Activated CD4-positive, alpha-beta T cell treated with anti-CD3 and anti-CD28 coated beads, Interleukin-2, amount 50 U/mL, for 1 hour (primary cell): ENCODE data around the gene COX4I1.
A peak's percentile ranks its signal among the peaks of the same experiment; 100 is the strongest.

Source experiments
- DNase-seq: peaks from one replicate; pipeline ENCODE4 v3.0.0-alpha.2; 2020

COX4I1 gene

GRCh38 chr16:85799497-85800320, at the start of gene COX4I1, which contains the start of gene EMC8:
Gene COX4I1, plus strand, starts transcription at chr16:85799695. Its CDS starts 1,511 bp downstream, at chr16:85801206.
Gene EMC8, minus strand, starts transcription at chr16:85799544. Its CDS starts 249 bp downstream, at chr16:85799295.
- DNase-seq: peak; percentile 92

GRCh38 chr16:85749771-85750145, 49.7 kb upstream of the COX4I1 start:
- DNase-seq: no peak

DNA sequence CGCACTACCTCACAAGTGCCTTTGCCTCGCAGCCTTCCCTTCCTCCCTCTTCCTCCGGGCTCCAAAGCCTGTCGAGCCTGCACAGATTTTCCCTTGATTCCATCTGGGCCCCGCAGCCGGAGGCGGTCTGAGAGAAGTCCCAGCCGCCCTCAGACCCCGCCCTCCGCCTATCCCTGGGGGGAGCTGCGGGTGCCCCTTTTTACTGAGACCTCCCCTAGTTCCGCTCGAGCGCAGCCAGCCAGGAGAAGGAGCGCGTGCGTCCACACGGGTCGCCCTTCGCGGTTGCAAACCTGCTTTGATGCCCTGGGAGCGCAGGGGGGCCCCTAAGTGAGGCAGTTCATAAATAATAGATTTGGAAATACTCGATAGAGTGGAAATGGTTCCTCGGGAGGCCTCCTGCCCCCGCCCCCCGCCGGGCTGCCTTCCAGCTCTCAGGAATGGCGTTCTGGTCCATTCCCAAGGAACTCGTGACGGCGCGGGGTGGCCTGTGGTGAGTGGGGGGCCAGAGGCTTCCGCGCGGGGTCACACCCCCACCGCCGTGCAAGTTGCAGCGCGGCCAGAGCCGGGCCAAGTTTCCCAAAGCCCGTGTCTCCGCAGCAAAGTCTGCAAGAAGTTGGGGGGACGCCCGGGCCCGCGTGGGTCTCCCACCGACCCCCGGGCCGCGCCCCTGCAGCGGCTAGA, 49.2 kb upstream of the COX4I1 start:
- peak; percentile 9 for DNase-seq

DNA sequence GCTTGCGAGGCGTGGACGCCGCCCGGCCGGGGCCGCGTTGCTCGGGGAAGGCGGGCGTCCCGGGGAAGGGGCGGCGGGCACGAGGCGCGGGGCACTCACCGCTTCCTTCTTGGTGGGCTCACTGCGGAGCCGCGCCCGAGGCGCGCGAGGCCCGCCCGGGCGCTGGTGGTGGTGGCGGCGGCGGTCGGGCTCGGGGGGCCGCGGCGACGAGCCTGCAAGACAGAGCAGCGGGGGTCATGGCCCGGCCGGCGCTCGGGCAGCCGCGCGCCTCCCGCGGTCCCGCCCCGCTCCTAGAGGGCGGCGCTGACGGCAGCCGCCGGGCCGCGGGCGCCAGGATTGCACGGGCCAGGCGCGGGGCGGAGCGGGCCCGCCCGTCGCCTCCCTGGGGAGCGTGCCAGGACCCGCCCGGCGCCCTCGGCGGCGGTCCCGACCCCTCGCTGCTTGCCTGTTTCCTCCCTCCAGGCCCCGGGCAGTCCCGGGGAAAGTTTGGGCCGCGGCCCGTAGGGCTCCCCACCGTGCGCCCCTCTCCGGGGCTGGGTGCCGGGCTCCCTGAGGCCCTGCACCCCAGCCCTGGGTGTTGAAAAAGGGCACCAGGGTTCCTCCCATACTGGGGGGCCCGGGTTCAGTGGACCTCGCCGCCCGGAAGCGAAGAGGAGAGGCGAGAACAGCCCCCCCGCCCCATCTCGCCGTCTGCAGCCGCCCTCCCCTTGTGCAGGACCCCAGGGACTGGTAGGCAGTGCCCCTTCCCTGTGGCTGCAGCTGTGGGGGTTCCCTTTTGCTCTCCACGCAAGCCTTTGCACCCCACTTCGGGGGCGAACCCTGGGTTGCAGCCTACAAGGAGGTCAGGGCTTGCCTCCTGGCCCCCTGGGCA, 48.4 kb upstream of the COX4I1 start, which contains the start of gene C16orf74:
C16orf74 (minus strand) TSS at position 270 of the 871 bp plus-strand sequence. CDS start 15,879 bp downstream, outside the sequence.
- no peak for DNase-seq

GRCh38 chr16:85751698-85752501, 47.6 kb upstream of the COX4I1 start:
- no peak for DNase-seq

DNA sequence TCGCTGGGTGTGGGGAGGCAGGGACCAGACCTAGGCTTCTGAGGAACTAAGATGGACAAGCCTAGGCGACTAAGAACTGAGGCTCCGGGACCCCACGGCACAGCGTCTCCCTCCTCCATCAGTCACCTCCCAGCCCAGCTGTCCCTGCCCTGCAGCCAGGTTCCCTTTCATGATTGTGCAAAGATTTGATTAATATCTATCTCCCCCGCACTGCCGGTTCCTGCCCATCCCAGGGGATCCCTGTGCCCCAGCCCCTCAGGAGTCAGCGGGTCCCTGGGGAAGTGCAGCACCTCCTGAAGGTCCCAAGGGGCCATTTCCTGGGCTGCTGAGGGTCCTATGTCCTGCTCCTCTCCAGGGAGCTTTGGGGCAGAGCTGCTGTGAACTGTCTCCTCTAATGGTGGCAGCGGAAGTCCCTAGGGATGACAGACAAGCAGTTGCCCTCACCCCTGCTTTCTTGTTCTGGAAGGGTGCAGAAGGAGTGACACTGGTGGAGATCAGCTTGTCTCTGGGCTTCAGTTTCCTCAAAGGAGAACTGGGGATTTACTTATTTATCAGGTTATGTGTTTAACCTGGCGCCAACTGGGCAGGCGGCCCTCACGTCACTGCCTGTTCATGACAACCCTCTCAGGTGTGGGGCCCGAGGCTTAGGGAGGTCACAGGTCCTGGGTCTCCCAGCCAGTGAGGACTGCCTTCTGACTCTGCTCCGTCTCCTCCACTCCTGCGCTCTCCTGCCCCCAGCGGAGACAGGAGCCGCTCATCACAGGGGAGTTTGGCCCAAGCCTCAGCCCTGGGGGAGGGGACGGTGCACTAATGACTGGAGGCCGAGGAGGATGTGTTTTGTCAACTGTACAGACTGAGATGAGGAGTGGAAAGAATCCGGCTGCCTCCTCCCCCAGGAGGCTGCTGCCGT, 46.7 kb upstream of the COX4I1 start:
- DNase-seq: no peak

- DNase-seq: no peak
Observed at GRCh38 chr16:85753559-85753958, 45.9 kb upstream of the COX4I1 start.

GRCh38 chr16:85753976-85754375, 45.5 kb upstream of the COX4I1 start:
- DNase-seq: no peak

- DNase-seq: no peak
Observed at GRCh38 chr16:85754413-85754812, 45.1 kb upstream of the COX4I1 start.

DNA sequence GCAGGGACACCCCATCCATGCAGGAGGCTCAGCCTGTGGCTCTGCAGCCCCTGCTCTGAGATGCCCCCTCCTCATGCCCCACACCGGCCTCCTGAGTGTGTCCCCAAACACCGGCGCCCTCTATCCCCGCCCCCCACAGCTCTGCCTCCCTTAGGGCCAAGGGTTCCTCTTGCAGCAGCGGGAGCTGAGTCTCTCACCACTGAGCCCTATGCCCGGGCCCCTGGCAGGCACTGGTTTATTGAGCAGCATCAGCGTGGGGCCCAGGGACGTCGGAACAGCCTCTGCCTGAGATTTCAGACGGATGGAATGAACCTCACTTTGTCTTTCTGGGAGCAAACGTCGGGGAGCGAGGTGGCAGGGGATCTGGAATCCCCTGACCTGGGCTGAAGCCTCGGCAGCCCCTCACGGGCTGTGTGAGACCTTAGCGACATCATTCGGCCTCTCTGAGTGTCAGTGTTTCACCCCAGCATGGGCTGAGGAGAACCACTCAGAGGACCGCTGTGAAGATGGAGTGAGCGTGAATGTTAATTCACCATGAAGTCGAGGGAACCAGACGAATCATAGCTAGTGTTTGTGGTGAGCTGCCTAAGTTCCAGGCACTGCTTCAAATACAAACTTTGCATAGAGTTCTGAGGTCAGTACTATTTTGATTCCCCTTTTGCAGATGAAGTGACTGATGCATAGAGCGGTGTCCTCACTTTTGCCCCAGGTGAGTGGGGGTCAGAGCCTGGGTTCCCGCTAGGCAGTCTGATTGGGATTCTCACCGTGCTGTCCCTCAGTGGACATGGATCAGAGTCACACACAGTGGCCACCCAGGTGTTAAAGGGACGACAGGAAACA, 43.3 kb upstream of the COX4I1 start:
- DNase-seq: no peak

GRCh38 chr16:85757341-85757822, 42.1 kb upstream of the COX4I1 start:
- DNase-seq: no peak

GRCh38 chr16:85759136-85759535, 40.4 kb upstream of the COX4I1 start:
- no peak for DNase-seq

DNA sequence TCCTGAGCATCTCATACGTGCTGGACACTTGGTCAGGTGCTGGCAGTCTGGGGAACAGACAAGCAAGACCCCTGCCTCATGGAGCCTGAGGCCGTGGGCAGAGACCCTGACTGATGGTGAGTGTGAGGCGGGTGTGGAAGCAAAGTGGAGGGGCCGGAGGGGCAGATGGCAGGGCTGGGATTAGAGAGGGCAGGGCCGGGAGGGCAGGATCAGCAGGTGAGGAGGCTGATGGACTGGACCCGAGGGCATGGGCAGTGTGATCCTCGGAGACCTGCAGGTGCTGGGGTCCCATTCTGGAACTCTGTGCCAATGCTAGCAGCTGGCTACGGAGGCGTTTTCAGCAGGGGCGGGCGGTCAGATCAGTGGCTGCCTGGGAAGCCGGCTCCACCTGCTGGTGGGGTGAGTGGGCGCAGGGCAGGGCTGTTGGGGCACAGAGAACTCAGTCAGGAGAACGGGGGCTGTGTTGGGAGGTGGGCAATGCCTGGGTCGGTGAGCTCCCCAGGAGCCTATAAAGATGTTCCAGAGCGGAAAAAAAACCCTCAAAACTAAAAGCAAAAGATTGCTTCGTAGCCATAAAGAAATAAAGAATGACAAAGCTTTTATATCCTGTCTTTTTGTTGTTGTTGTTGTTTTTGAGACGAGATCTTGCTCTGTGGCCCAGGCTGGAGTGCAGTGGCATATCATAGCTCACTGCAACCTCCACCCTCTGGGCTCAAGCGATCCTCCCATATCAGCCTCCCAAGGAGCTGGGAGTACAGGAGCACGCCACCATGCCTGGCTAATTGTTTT, 39.7 kb upstream of the COX4I1 start:
- peak; percentile 23 for DNase-seq

DNA sequence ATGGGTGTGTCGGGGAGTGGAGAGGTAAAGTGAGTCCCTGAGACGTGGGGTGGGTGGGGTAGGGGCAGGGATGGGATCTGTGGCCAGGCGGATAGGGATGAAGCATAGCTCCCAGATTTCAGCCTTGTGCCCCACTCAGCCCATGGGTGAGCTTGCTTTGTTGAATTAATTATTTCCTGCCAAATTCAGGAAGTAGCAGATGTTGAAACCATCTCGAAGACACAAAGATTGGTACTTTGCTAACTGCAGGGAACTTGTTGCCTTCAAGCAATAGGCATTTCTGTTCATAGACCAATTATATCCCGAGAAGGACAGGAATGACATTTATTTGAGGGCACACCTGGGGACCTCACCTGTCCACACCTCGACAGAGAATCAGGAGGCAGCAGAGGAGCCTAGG, 37.6 kb upstream of the COX4I1 start:
- DNase-seq: no peak

GRCh38 chr16:85762970-85763369, 36.5 kb upstream of the COX4I1 start:
- no peak for DNase-seq

DNA sequence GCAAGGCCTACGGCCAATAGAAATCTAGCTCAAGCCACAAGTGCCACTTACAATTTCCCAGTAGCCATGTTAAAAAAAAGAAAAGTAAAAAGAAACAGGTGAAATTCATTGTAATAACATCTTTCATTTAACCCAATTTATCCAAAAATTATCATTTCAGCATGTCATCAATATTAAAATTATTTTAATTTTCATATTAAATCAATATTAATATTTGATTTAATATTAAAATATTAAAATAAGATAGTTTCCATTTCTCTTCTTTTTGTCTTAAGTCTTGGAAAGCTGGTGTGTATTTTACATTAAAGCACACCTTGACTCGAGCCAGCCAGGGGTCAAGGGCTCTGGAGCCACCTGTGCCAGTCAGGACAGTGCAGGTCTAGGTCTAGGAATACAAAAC, 35.9 kb upstream of the COX4I1 start:
- DNase-seq: no peak

DNA sequence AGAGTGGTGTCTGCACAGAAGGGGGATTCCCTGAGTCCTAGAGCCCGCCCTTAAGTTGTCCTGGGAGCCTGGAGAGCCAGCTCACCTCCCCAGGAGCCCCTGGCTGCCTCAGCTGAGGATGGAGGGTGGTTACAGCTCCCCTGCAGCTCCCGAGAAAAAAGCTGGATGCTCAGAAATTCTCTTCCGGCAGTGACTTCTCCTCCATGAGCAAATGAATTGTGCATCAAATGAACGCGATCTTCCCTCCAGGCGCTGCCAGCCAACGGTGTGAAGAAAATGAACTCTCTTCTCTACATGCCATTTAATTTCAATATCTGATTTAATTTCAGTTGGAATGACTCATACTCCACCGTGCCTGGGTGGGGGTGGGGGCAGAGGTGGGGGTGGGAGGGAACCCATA, 34.3 kb upstream of the COX4I1 start:
- DNase-seq: no peak

DNA sequence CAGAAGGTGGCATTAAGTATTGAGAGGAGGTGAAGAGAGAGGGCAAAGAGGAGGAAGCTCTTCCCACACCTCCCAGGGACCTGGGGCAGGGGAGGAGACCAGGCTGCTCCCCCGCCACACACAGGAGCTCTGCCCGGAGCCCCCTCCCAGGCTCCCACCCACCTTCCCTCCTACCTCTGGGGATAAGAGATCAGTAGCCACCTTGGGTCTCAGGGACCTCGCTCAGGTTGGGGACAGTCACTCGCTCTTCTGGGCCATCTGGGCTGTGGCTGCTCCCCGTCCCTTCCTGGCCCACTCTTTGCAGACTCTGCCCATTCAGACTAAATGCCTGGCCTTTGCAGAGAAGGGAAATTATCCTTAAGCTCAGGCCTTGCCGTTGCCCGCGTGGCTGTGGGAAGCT, 33.7 kb upstream of the COX4I1 start:
- no peak for DNase-seq

- DNase-seq: no peak
Observed at GRCh38 chr16:85767531-85767930, 32.0 kb upstream of the COX4I1 start.
